Measurements from ENCODE around the gene HYI. TPM values are rescaled to one million over a fixed set of nuclear protein-coding genes. Genes with fewer than 3 reads are reported as not detected.

Gene HYI
- total RNA-seq, 1 donor from 2014 or later: 47.8 TPM

- DNase-seq (ENCODE audit: low spot score): no peak
- H3K9me3 Mint-ChIP-seq (ENCODE audit: unreplicated experiment): no peaks in the 10 kb centered on the region
- peaks cover 12% of the 10 kb centered on the region for H3K4me1 Mint-ChIP-seq (ENCODE audit: unreplicated experiment)
- TF ChIP-seq, protein P1, sequence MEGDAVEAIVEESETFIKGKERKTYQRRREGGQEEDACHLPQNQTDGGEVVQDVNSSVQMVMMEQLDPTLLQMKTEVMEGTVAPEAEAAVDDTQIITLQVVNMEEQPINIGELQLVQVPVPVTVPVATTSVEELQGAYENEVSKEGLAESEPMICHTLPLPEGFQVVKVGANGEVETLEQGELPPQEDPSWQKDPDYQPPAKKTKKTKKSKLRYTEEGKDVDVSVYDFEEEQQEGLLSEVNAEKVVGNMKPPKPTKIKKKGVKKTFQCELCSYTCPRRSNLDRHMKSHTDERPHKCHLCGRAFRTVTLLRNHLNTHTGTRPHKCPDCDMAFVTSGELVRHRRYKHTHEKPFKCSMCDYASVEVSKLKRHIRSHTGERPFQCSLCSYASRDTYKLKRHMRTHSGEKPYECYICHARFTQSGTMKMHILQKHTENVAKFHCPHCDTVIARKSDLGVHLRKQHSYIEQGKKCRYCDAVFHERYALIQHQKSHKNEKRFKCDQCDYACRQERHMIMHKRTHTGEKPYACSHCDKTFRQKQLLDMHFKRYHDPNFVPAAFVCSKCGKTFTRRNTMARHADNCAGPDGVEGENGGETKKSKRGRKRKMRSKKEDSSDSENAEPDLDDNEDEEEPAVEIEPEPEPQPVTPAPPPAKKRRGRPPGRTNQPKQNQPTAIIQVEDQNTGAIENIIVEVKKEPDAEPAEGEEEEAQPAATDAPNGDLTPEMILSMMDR (IDR thresholded peaks at IDR 0.05; ENCODE audit: unreplicated experiment): no peak
- H3K36me3 Mint-ChIP-seq (ENCODE audit: low read depth, unreplicated experiment): peaks cover 72% of the 10 kb centered on the region
- peaks cover 11% of the 10 kb centered on the region for H3K27me3 Mint-ChIP-seq (ENCODE audit: unreplicated experiment)
- no peak overlapping the region for H3K27ac Mint-ChIP-seq (ENCODE audit: unreplicated experiment)
- H3K4me3 Mint-ChIP-seq (ENCODE audit: unreplicated experiment): peak overlapping the region; percentile 14
These were observed 6.6 kb downstream of the HYI start for GRCh38 chr1:43446881-43447835.

- Mint-ChIP-seq H3K27me3 (ENCODE audit: unreplicated experiment) (peaks cover 11% of the 10 kb centered on the region), H3K36me3 (ENCODE audit: low read depth, unreplicated experiment) (peaks cover 64% of the 10 kb centered on the region), H3K4me3 (ENCODE audit: unreplicated experiment) (no peak overlapping the region), H3K9me3 (ENCODE audit: unreplicated experiment) (no peaks in the 10 kb centered on the region), H3K27ac (ENCODE audit: unreplicated experiment) (no peak overlapping the region), H3K4me1 (ENCODE audit: unreplicated experiment) (peaks cover 4% of the 10 kb centered on the region)
- TF ChIP-seq, protein P1 (IDR thresholded peaks at IDR 0.05; ENCODE audit: unreplicated experiment): no peak
- no peak for DNase-seq (ENCODE audit: low spot score)
These were observed 7.4 kb downstream of the HYI start for GRCh38 chr1:43446388-43446740.

DNA sequence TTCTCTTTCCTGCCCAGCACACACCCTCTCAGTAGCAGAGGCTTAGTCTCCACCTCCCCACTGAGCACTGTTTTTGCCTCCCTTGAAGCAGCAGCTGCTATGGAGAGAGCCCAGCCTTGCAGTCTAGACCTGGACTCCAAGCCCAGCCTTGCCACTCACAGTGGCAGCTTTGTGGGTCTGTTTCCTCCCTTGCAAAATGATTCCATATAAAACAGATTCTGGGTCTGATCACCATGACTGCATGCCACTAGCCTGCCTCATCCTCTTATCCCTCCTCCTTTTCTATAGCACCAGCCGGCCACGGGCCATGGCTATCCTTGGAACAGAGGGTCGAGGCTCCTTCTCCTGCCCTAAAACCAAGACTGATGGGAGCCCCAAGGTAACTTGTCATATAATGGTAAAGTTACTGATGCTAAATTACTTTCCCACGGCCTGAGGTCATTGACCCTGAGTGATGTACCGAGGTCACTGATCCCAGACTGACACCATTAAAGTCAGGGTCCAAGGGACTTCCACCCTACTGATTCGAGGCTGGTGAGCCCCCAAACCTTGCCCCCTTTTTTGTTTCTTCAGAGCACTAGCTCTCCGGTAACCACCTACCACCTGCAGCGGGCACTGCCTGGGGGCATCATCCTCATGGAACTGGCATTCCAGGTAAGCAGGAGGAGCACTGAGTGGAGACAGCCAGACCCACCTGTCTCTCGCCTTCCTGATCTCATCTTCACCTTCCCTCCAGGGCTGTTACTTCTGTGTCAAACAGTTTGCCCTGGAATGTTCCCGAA is 7.9 kb downstream of the HYI start:
- peaks cover 11% of the 10 kb centered on the region for H3K27me3 Mint-ChIP-seq (ENCODE audit: unreplicated experiment)
- no peak overlapping the region for H3K27ac Mint-ChIP-seq (ENCODE audit: unreplicated experiment)
- H3K4me1 Mint-ChIP-seq (ENCODE audit: unreplicated experiment): peaks cover under 1% of the 10 kb centered on the region
- peaks cover 65% of the 10 kb centered on the region for H3K36me3 Mint-ChIP-seq (ENCODE audit: low read depth, unreplicated experiment)
- H3K4me3 Mint-ChIP-seq (ENCODE audit: unreplicated experiment): no peak overlapping the region
- TF ChIP-seq, protein P1 (IDR thresholded peaks at IDR 0.05; ENCODE audit: unreplicated experiment): no peak
- H3K9me3 Mint-ChIP-seq (ENCODE audit: unreplicated experiment): no peaks in the 10 kb centered on the region
- no peak for DNase-seq (ENCODE audit: low spot score)

GRCh38 chr1:43444836-43445235 is 8.9 kb downstream of the HYI start:
- H3K27ac Mint-ChIP-seq (ENCODE audit: unreplicated experiment): peak overlapping the region; percentile 12
- peak overlapping the region; percentile 52 for H3K4me3 Mint-ChIP-seq (ENCODE audit: unreplicated experiment)
- TF ChIP-seq, protein P1 (IDR thresholded peaks at IDR 0.05; ENCODE audit: unreplicated experiment): no peak
- H3K4me1 Mint-ChIP-seq (ENCODE audit: unreplicated experiment): no peaks in the 10 kb centered on the region
- H3K36me3 Mint-ChIP-seq (ENCODE audit: low read depth, unreplicated experiment): peaks cover 65% of the 10 kb centered on the region
- no peaks in the 10 kb centered on the region for H3K9me3 Mint-ChIP-seq (ENCODE audit: unreplicated experiment)
- peaks cover 6% of the 10 kb centered on the region for H3K27me3 Mint-ChIP-seq (ENCODE audit: unreplicated experiment)
- no peak for DNase-seq (ENCODE audit: low spot score)

All from endothelial cell (in vitro differentiated cells).